Measurements from ENCODE around the gene ARID3B. TPM values are rescaled to one million over a fixed set of nuclear protein-coding genes. Genes with fewer than 3 reads are reported as not detected.
"Not testable (repeated sequence)": the region's sequence is repeated elsewhere in the genome, so short reads cannot be mapped to it uniquely, and the experiment has no call there.

Gene ARID3B
- polyA plus RNA-seq, 1 experiment: 1.6 TPM

- H3K27ac ChIP-seq (ENCODE audit: low read depth, low read length): peak overlapping the region; percentile 84
- POLR2A ChIA-PET: interaction anchor here (2.4 kb wide), 1 partner anchor 15 kb away, joined by 11 read pairs; no protein-coding TSS in a partner anchor
- TF ChIP-seq, protein P1, sequence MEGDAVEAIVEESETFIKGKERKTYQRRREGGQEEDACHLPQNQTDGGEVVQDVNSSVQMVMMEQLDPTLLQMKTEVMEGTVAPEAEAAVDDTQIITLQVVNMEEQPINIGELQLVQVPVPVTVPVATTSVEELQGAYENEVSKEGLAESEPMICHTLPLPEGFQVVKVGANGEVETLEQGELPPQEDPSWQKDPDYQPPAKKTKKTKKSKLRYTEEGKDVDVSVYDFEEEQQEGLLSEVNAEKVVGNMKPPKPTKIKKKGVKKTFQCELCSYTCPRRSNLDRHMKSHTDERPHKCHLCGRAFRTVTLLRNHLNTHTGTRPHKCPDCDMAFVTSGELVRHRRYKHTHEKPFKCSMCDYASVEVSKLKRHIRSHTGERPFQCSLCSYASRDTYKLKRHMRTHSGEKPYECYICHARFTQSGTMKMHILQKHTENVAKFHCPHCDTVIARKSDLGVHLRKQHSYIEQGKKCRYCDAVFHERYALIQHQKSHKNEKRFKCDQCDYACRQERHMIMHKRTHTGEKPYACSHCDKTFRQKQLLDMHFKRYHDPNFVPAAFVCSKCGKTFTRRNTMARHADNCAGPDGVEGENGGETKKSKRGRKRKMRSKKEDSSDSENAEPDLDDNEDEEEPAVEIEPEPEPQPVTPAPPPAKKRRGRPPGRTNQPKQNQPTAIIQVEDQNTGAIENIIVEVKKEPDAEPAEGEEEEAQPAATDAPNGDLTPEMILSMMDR (IDR thresholded peaks at IDR 0.05; ENCODE audit: low read depth, low read length): no peak
- no peaks in the 10 kb centered on the region for H3K27me3 ChIP-seq (ENCODE audit: control insufficient read depth, insufficient read depth, low read length)
- DNase-seq (ENCODE audit: low read depth, low spot score): peak; percentile 89
- CTCF ChIA-PET: no interaction called here
- H3K4me3 ChIP-seq (ENCODE audit: low read depth, low read length): peak overlapping the region; percentile 25; the same call in 1 of the 2 replicates
- no peaks in the 10 kb centered on the region for H3K9me3 ChIP-seq (ENCODE audit: control insufficient read depth, insufficient read depth, low read length)
These were observed 9.7 kb upstream of the ARID3B start for GRCh38 chr15:74531144-74531811.

- ChIA-PET CTCF (no interaction called here), POLR2A (interaction anchor here (0.6 kb wide), 1 partner anchor 14 kb away, joined by 4 read pairs; no protein-coding TSS in a partner anchor)
- H3K9me3 ChIP-seq (ENCODE audit: control insufficient read depth, insufficient read depth, low read length): no peaks in the 10 kb centered on the region
- no peaks in the 10 kb centered on the region for H3K27me3 ChIP-seq (ENCODE audit: control insufficient read depth, insufficient read depth, low read length)
- no peak overlapping the region for H3K4me3 ChIP-seq (ENCODE audit: low read depth, low read length)
- no peak overlapping the region for H3K27ac ChIP-seq (ENCODE audit: low read depth, low read length)
- DNase-seq (ENCODE audit: low read depth, low spot score): no peak
- TF ChIP-seq, protein P1 (IDR thresholded peaks at IDR 0.05; ENCODE audit: low read depth, low read length): no peak
These were observed 5.5 kb upstream of the ARID3B start for GRCh38 chr15:74535388-74536084.

GRCh38 chr15:74537736-74538135, 3.3 kb upstream of the ARID3B start:
- ChIA-PET CTCF (no interaction called here), POLR2A (no interaction called here)
- H3K4me3 ChIP-seq (ENCODE audit: low read depth, low read length): no peak overlapping the region
- DNase-seq (ENCODE audit: low read depth, low spot score): no peak
- H3K27ac ChIP-seq (ENCODE audit: low read depth, low read length): no peak overlapping the region
- H3K27me3 ChIP-seq (ENCODE audit: control insufficient read depth, insufficient read depth, low read length): no peaks in the 10 kb centered on the region
- no peaks in the 10 kb centered on the region; the same call in 1 of the 2 replicates for H3K9me3 ChIP-seq (ENCODE audit: control insufficient read depth, insufficient read depth, low read length)
- TF ChIP-seq, protein P1 (IDR thresholded peaks at IDR 0.05; ENCODE audit: low read depth, low read length): no peak

DNA sequence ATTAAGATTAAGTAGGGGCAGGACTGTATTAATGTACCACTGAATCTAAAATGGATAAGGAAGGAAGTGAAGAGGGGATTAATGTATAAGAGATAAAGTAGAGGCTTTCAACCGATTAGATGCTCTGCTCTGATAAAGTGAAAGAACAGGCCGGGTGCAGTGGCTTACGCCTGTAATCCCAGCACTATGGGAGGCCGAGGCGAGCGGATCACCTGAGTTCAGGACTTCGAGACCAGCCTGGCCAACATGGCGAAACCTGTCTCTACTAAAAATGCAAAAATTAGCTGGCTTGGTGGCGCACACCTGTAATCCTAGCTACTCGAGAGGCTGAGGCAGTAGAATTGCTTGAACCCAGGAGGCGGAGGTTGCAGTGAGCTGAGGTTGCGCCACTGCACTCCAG, 1.5 kb upstream of the ARID3B start:
- not testable (repeated sequence) for H3K4me3 ChIP-seq (ENCODE audit: low read depth, low read length); H3K9me3 ChIP-seq (ENCODE audit: control insufficient read depth, insufficient read depth, low read length); H3K27me3 ChIP-seq (ENCODE audit: control insufficient read depth, insufficient read depth, low read length); DNase-seq (ENCODE audit: low read depth, low spot score); H3K27ac ChIP-seq (ENCODE audit: low read depth, low read length)
- CTCF ChIA-PET: interaction anchor here (0.6 kb wide), 1 partner anchor 100 kb away, joined by 10 read pairs; no protein-coding TSS in a partner anchor
- POLR2A ChIA-PET: interaction anchor here (1.1 to 1.8 kb wide), 2 partner anchors 78 to 105 kb away, joined by 3 to 4 read pairs; partner anchors contain the start of gene UBL7

- DNase-seq (ENCODE audit: low read depth, low spot score): no peak
- Histone ChIP-seq H3K27ac (ENCODE audit: low read depth, low read length) (peak overlapping the region; percentile 84), H3K4me3 (ENCODE audit: low read depth, low read length) (peak overlapping the region; percentile 84), H3K9me3 (ENCODE audit: control insufficient read depth, insufficient read depth, low read length) (no peaks in the 10 kb centered on the region; the same call in 1 of the 2 replicates), H3K27me3 (ENCODE audit: control insufficient read depth, insufficient read depth, low read length) (no peaks in the 10 kb centered on the region)
- TF ChIP-seq, protein P1 (IDR thresholded peaks at IDR 0.05; ENCODE audit: low read depth, low read length): no peak
- ChIA-PET CTCF (interaction anchor here (1.0 kb wide), 1 partner anchor 12 kb away, joined by 3 read pairs; no protein-coding TSS in a partner anchor), POLR2A (interaction anchor here (0.5 to 1.8 kb wide), 5 partner anchors 20 to 175 kb away, joined by 3 to 5 read pairs (median 4); partner anchors contain the start of genes CLK3 and UBL7)
These were observed 759 bp upstream of the ARID3B start for GRCh38 chr15:74540161-74540760.
